Lung (tissue), 12 donors: ENCODE results near the gene CNST. TPM values are rescaled to one million over a fixed set of nuclear protein-coding genes. Genes with fewer than 3 reads are reported as not detected.

Experiments
- ATAC-seq: fragments of 200-7000 bp; cut with Tn5 transposase; one replicate; pipeline ENCODE4 v1.9.1; 2020; ENCODE audit warnings: moderate number of reproducible peaks; ENCODE audit not compliant: insufficient read depth, low FRiP score
- DNase-seq, 3 donors: peaks; one replicate each; pipeline ENCODE4 v3.0.0-alpha.2; 2013 to 2017
- H3K27ac ChIP-seq, 2 donors: one replicate each; pipeline ENCODE4 v1.5.1; 2013; ENCODE audit warnings: mild to moderate bottlenecking in 2 of 2, moderate library complexity in 2 of 2, control low read depth in 1 of 2, inconsistent platforms in 1 of 2, low read depth in 1 of 2, low read length in 1 of 2
- H3K27me3 ChIP-seq, 3 donors: one replicate each; pipeline ENCODE4 v1.5.1; 2013; ENCODE audit warnings: low read length in 2 of 3; ENCODE audit not compliant: control insufficient read depth in 3 of 3, insufficient read depth in 3 of 3
- H3K36me3 ChIP-seq, 4 donors: one replicate each; pipeline ENCODE4 v1.5.1; 2013; ENCODE audit warnings: low read length in 4 of 4, mild to moderate bottlenecking in 1 of 4, moderate library complexity in 1 of 4; ENCODE audit not compliant: control insufficient read depth in 4 of 4, insufficient read depth in 4 of 4
- H3K4me1 ChIP-seq, 5 donors: one replicate each; pipeline ENCODE4 v1.5.1; 2013; ENCODE audit warnings: low read length in 5 of 5, mild to moderate bottlenecking in 2 of 5, moderate library complexity in 1 of 5; ENCODE audit not compliant: control insufficient read depth in 5 of 5, insufficient read depth in 5 of 5
- H3K4me3 ChIP-seq: one replicate; pipeline ENCODE4 v1.5.1; 2013; ENCODE audit warnings: mild to moderate bottlenecking, control low read depth, moderate library complexity
- H3K9ac ChIP-seq, 2 donors: one replicate each; pipeline ENCODE4 v1.5.1; 2013; ENCODE audit warnings: low read length in 2 of 2, control low read depth in 1 of 2; ENCODE audit not compliant: insufficient read depth in 1 of 2
- H3K9me3 ChIP-seq, 4 donors: one replicate each; pipeline ENCODE4 v1.5.1; 2013; ENCODE audit warnings: low read length in 3 of 4, mild to moderate bottlenecking in 1 of 4, moderate library complexity in 1 of 4; ENCODE audit not compliant: control insufficient read depth in 4 of 4, insufficient read depth in 3 of 4
- WGBS, 2 donors: extraction: QIAGEN DNeasy Blood & Tissue Kit; methylation state at CpG; one replicate each; pipeline ENCODE4 v1.1.7; 2013; 5-methylcytosine and 5-hydroxymethylcytosine counted together
- polyA plus RNA-seq, 2 donors: library from polyadenylated mRNA; stranded (reverse); fragments of 200-250 nt; gene quantifications; one replicate each; pipeline ENCODE4 v1.2.1, GENCODE V29; 2013
- total RNA-seq, 2 donors: library from RNA; depleted of rRNA in 1 of 2; stranded (reverse); fragments of >200 nt in 1 of 2; gene quantifications; one replicate each; pipeline ENCODE4 v1.2.1, GENCODE V29; 2014 to 2021
- TF ChIP-seq, protein P1 (sequence below): IDR thresholded peaks from 2 replicates; pipeline ENCODE4 v1.5.1; 2012; ENCODE audit warnings: mild to moderate bottlenecking; ENCODE audit errors: control extremely low read depth, extremely low read depth
- donor health status: control.
- donor health status: control.
- donor health status: Bipolar disorder and iron deficiency.
- donor health status: healthy.
- donor health status: DM: yes; HTN: yes; CAD: no.

CNST gene
- total and polyA plus RNA-seq, 4 donors = 6.1 to 37.3 (median 17.2) TPM

DNA sequence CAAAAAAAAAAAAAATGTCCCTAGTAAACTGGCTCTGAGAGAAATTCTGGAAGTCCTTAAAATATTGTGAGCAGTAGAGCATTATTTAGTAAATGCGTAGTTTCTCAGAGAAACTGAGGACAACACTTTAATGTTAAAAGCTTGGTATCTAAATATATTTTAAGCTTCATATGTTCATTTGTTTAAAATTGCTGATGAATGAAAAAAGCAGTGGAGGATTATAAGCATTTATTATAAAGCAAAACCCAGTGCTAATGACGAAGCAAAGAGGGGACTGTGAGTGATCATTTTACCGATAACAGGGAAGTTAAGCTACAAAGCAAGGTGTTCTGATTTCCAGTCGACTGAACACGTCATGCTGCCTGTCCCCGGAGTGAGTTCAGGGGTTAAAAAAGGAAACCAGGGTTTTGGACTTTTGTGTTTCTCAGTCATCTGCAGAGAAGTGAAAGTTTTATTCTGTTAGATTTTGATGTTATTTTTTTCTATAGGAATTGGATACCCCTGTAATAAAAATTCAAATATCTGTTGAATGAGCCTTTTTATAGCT lies 93.4 kb downstream of the CNST start:
- H3K4me3 ChIP-seq = no peak overlapping the region
- peaks cover 0 to 2% (median 0%) of the 10 kb centered on the region in 5 donors for H3K4me1 ChIP-seq
- DNase-seq = no peak
- ATAC-seq = no peak
- TF ChIP-seq, protein P1, sequence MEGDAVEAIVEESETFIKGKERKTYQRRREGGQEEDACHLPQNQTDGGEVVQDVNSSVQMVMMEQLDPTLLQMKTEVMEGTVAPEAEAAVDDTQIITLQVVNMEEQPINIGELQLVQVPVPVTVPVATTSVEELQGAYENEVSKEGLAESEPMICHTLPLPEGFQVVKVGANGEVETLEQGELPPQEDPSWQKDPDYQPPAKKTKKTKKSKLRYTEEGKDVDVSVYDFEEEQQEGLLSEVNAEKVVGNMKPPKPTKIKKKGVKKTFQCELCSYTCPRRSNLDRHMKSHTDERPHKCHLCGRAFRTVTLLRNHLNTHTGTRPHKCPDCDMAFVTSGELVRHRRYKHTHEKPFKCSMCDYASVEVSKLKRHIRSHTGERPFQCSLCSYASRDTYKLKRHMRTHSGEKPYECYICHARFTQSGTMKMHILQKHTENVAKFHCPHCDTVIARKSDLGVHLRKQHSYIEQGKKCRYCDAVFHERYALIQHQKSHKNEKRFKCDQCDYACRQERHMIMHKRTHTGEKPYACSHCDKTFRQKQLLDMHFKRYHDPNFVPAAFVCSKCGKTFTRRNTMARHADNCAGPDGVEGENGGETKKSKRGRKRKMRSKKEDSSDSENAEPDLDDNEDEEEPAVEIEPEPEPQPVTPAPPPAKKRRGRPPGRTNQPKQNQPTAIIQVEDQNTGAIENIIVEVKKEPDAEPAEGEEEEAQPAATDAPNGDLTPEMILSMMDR = no peak
- H3K9me3 ChIP-seq = peaks cover 0 to 2% (median 0%) of the 10 kb centered on the region in 4 donors
- 93 to 96% methylated on average over 6 of the region's 6 CpGs for WGBS, 2 donors
- no peak overlapping the region for H3K9ac ChIP-seq
- H3K27ac ChIP-seq = no peak overlapping the region
- H3K27me3 ChIP-seq = no peaks in the 10 kb centered on the region
- H3K36me3 ChIP-seq = peaks cover 3 to 14% (median 8%) of the 10 kb centered on the region in 4 donors

DNA sequence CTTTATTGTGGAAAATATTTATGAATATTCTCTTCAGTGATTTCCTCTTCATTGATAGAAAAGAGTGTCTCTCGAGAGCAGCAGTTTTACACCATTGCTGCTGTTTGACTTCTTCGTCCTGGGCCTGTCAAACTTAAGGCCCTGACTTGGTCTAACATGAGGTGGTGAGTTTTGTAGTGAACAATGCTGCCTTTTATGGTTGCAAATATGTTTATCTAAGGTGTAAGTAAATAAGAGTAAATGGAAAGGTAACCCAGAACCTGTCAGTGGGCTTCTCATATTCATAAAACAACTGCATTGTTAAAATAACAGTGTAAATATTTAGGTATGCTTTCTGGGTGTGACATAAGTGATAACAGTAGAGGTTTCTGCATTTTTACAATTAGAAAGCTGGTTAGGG lies 95.2 kb downstream of the CNST start:
- 88 to 91% methylated on average over 2 of the region's 2 CpGs for WGBS, 2 donors

DNA sequence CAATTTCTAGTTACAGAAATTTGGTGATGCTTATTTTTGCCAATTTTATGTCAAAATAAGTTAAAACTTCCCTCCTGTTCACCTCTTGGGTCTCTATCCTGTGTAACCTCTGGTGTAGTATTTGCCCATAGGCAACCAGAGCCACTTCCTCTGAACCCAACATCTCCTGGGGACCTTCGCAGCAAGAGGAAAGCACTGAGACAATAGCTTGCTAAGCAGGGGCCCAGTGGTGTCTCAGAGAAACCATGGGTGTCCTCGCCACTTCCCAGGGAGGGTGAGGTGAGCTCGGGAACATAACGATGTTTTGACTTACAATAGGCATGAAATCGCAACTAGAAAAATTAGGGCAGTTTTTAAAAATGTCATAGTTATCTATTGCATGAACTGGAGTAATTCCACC lies 101.5 kb downstream of the CNST start:
- no peak for ATAC-seq
- no peak for DNase-seq
- 95% methylated on average over 5 of the region's 5 CpGs for WGBS, 2 donors
- H3K9me3 ChIP-seq = no peaks in the 10 kb centered on the region
- H3K27ac ChIP-seq = no peak overlapping the region
- H3K4me3 ChIP-seq = no peak overlapping the region
- no peaks in the 10 kb centered on the region for H3K4me1 ChIP-seq
- TF ChIP-seq, protein P1 = no peak
- no peak overlapping the region for H3K9ac ChIP-seq
- no peaks in the 10 kb centered on the region for H3K27me3 ChIP-seq
- H3K36me3 ChIP-seq = peaks cover 0 to 19% (median 12%) of the 10 kb centered on the region in 4 donors

More for the DNA sequence above, 95.2 kb downstream of the CNST start:
- H3K36me3 ChIP-seq = peaks cover 0 to 16% (median 15%) of the 10 kb centered on the region in 4 donors
- H3K4me3 ChIP-seq = no peak overlapping the region
- H3K27me3 ChIP-seq = no peaks in the 10 kb centered on the region
- DNase-seq = no peak
- TF ChIP-seq, protein P1 = no peak
- no peak overlapping the region for H3K27ac ChIP-seq
- peaks cover 0 to 2% (median 0%) of the 10 kb centered on the region in 5 donors for H3K4me1 ChIP-seq
- no peak for ATAC-seq
- peaks cover 0 to 2% (median 0%) of the 10 kb centered on the region in 4 donors for H3K9me3 ChIP-seq
- H3K9ac ChIP-seq = no peak overlapping the region

DNA sequence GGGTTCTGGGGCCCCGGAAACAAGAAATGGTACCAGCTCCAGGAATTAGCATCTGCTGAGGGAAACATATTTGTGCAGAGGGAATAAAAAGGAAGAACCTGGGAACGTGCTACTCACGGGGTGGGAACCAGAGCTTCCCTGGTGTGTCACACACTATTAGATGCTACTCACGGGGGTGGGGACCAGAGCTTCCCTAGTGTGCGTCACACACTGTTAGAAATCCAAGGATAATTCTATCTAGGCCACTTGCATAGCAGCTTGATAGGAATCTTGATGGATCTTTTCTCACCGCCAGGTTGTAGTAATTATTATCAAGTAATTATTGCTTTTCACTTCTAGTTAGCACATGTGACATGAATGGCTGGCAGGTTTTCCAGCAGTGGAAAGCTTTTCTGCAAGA lies 103.4 kb downstream of the CNST start:
- Histone ChIP-seq H3K9ac (no peak overlapping the region), H3K27me3 (no peaks in the 10 kb centered on the region), H3K27ac (no peak overlapping the region), H3K4me1 (no peaks in the 10 kb centered on the region), H3K9me3 (no peaks in the 10 kb centered on the region), H3K36me3 (peaks cover 0 to 19% (median 12%) of the 10 kb centered on the region in 4 donors), H3K4me3 (no peak overlapping the region)
- ATAC-seq = no peak
- TF ChIP-seq, protein P1 = no peak
- 87 to 90% methylated on average over 6 of the region's 6 CpGs for WGBS, 2 donors
- no peak for DNase-seq
